H9 (cell line): ENCODE data around the gene RERE. TPM values are rescaled to one million over a fixed set of nuclear protein-coding genes. Genes with fewer than 3 reads are reported as not detected.
A peak's percentile ranks its signal among the peaks of the same experiment; 100 is the strongest.

Source experiments
- DNase-seq: peaks from one replicate; pipeline ENCODE4 v3.0.0-alpha.2; 2017
- H2AFZ ChIP-seq: one replicate; pipeline ENCODE4 v1.6.1; 2013; ENCODE audit warnings: mild to moderate bottlenecking, low read length, control low read depth, moderate library complexity
- H2AK5ac ChIP-seq: 2 replicates; pipeline ENCODE4 v1.6.1; 2013; ENCODE audit warnings: low read length, control low read depth, mixed read lengths; ENCODE audit not compliant: insufficient read length
- H2BK120ac ChIP-seq: one replicate; pipeline ENCODE4 v1.6.1; 2013; ENCODE audit warnings: low read depth, mild to moderate bottlenecking, low read length, control low read depth, inconsistent platforms; ENCODE audit not compliant: poor library complexity, severe bottlenecking
- H2BK12ac ChIP-seq: 2 replicates; pipeline ENCODE4 v1.6.1; 2013; ENCODE audit warnings: low read length, control low read depth, mixed read lengths, low read depth; ENCODE audit not compliant: insufficient read length
- H2BK15ac ChIP-seq: 2 replicates; pipeline ENCODE4 v1.6.1; 2013; ENCODE audit warnings: low read depth, low read length, control low read depth
- H2BK20ac ChIP-seq: one replicate; pipeline ENCODE4 v1.6.1; 2013; ENCODE audit warnings: low read depth, mild to moderate bottlenecking, low read length, control low read depth, inconsistent platforms; ENCODE audit not compliant: poor library complexity, severe bottlenecking
- H2BK5ac ChIP-seq: 2 replicates; pipeline ENCODE4 v1.6.1; 2013; ENCODE audit warnings: low read length, control low read depth, mixed read lengths; ENCODE audit not compliant: insufficient read length
- H3K14ac ChIP-seq: 2 replicates; pipeline ENCODE4 v1.6.1; 2013; ENCODE audit warnings: low read length, control low read depth; ENCODE audit not compliant: insufficient read depth
- H3K18ac ChIP-seq: 2 replicates; pipeline ENCODE4 v1.6.1; 2013; ENCODE audit warnings: low read depth, mild to moderate bottlenecking, mixed read lengths, low read length, control low read depth; ENCODE audit not compliant: insufficient read length
- H3K23ac ChIP-seq: 2 replicates; pipeline ENCODE4 v1.6.1; 2013; ENCODE audit warnings: low read length, control low read depth, mixed read lengths, low read depth; ENCODE audit not compliant: insufficient read length
- H3K23me2 ChIP-seq: 2 replicates; pipeline ENCODE4 v1.6.1; 2013; ENCODE audit warnings: low read depth, mild to moderate bottlenecking, mixed read lengths, low read length, control low read depth; ENCODE audit not compliant: insufficient read length, poor library complexity, severe bottlenecking
- H3K27ac ChIP-seq: 2 replicates; pipeline ENCODE4 v1.5.1; 2013; ENCODE audit warnings: low read length, control low read depth, mixed read lengths, low read depth; ENCODE audit not compliant: insufficient read length
- H3K27me3 ChIP-seq: 2 replicates; pipeline ENCODE4 v1.6.1; 2013; ENCODE audit warnings: low read length, control low read depth, inconsistent platforms; ENCODE audit not compliant: insufficient read depth
- H3K4ac ChIP-seq: 2 replicates; pipeline ENCODE4 v1.6.1; 2013; ENCODE audit warnings: low read depth, mild to moderate bottlenecking, control low read depth, inconsistent platforms, low read length, moderate library complexity
- H3K4me1 ChIP-seq: 2 replicates; pipeline ENCODE4 v1.6.1; 2013; ENCODE audit warnings: low read length, control low read depth, inconsistent platforms; ENCODE audit not compliant: insufficient read depth
- H3K4me2 ChIP-seq: 2 replicates; pipeline ENCODE4 v1.6.1; 2013; ENCODE audit warnings: low read length, control low read depth, mixed read lengths; ENCODE audit not compliant: insufficient read length, insufficient read depth
- H3K56ac ChIP-seq: 2 replicates; pipeline ENCODE4 v1.6.1; 2013; ENCODE audit warnings: low read depth, mild to moderate bottlenecking, mixed read lengths, low read length, control low read depth; ENCODE audit not compliant: insufficient read length
- H3K79me1 ChIP-seq: 2 replicates; pipeline ENCODE4 v1.6.1; 2013; ENCODE audit warnings: low read depth, mild to moderate bottlenecking, moderate library complexity, low read length, control low read depth, inconsistent platforms; ENCODE audit not compliant: insufficient read depth, poor library complexity, severe bottlenecking
- H3K79me2 ChIP-seq: 2 replicates; pipeline ENCODE4 v1.6.1; 2013; ENCODE audit warnings: low read length, control low read depth, inconsistent platforms; ENCODE audit not compliant: insufficient read depth
- H3K9ac ChIP-seq: 2 replicates; pipeline ENCODE4 v1.6.1; 2013; ENCODE audit warnings: low read length, control low read depth, mixed read lengths; ENCODE audit not compliant: insufficient read length; ENCODE audit errors: extremely low read depth
- H3K9me3 ChIP-seq: one replicate; pipeline ENCODE4 v1.6.1; 2013; ENCODE audit warnings: low read depth, low read length, inconsistent platforms; ENCODE audit not compliant: control insufficient read depth
- H3T11ph ChIP-seq: one replicate; pipeline ENCODE4 v1.6.1; 2013; ENCODE audit warnings: mild to moderate bottlenecking, low read length, control low read depth, inconsistent platforms
- H4K20me1 ChIP-seq: one replicate; pipeline ENCODE4 v1.6.1; 2013; ENCODE audit not compliant: control insufficient read depth, insufficient read length, insufficient read depth
- H4K5ac ChIP-seq: 2 replicates; pipeline ENCODE4 v1.6.1; 2013; ENCODE audit warnings: low read depth, mild to moderate bottlenecking, mixed read lengths, low read length, control low read depth; ENCODE audit not compliant: insufficient read length
- H4K8ac ChIP-seq: replicated peaks from 2 replicates; pipeline ENCODE4 v1.6.1; 2013; ENCODE audit warnings: low read length, control low read depth, mixed read lengths, low read depth; ENCODE audit not compliant: insufficient read length
- H4K91ac ChIP-seq: 2 replicates; pipeline ENCODE4 v1.6.1; 2013; ENCODE audit warnings: low read depth, mild to moderate bottlenecking, moderate library complexity, mixed read lengths, low read length, control low read depth; ENCODE audit not compliant: insufficient read length
- H3K27ac Mint-ChIP-seq, 3 experiments: 2 replicates in 2 of 3; 3 replicates in 1 of 3; pipeline ENCODE4 v1.8.0; 2020 to 2021; ENCODE audit warnings: mixed read lengths in 3 of 3, mild to moderate bottlenecking in 1 of 3, moderate library complexity in 1 of 3
- H3K27me3 Mint-ChIP-seq: 2 replicates; pipeline ENCODE4 v1.8.0; 2021; ENCODE audit warnings: low read depth, mild to moderate bottlenecking, moderate library complexity, mixed read lengths
- H3K36me3 Mint-ChIP-seq, 3 experiments: 2 replicates in 2 of 3; 3 replicates in 1 of 3; pipeline ENCODE4 v1.8.0; 2020 to 2021; ENCODE audit warnings: low read depth in 3 of 3, mixed read lengths in 3 of 3; ENCODE audit not compliant: insufficient read depth in 1 of 3
- H3K4me1 Mint-ChIP-seq, 2 experiments: 2 replicates each; pipeline ENCODE4 v1.8.0; 2020; ENCODE audit warnings: mixed read lengths in 2 of 2
- H3K4me3 Mint-ChIP-seq, 2 experiments: 2 replicates in 1 of 2; 3 replicates in 1 of 2; pipeline ENCODE4 v1.8.0; 2020 to 2021; ENCODE audit warnings: mild to moderate bottlenecking in 2 of 2, mixed read lengths in 2 of 2, moderate library complexity in 1 of 2
- H3K9me3 Mint-ChIP-seq, 2 experiments: 2 replicates in 1 of 2; 3 replicates in 1 of 2; pipeline ENCODE4 v1.8.0; 2020; ENCODE audit warnings: mild to moderate bottlenecking in 2 of 2, mixed read lengths in 2 of 2, moderate library complexity in 1 of 2
- CTCF ChIP-seq: fragments of 200-600 bp; sonication (generic); conservative IDR thresholded peaks from 3 replicates; pipeline ENCODE4 v1.8.0; 2021; ENCODE audit warnings: antibody characterized with exemption, mild to moderate bottlenecking
- WGBS: extraction: QIAGEN DNeasy Blood & Tissue Kit; methylation state at CpG from one replicate; pipeline ENCODE4 v1.1.7; 2013; ENCODE audit warnings: missing lambda C conversion rate, low lambda C conversion rate, mixed read lengths; ENCODE audit not compliant: insufficient read length; ENCODE audit errors: extremely low coverage; 5-methylcytosine and 5-hydroxymethylcytosine counted together
- total RNA-seq: library from RNA; stranded (reverse); gene quantifications from 2 replicates; pipeline ENCODE4 v1.2.1, GENCODE V29; 2021

The RERE gene
- total RNA-seq, 1 experiment from 2014 or later = 103 TPM

GRCh38 chr1:8823295-8823664 lies 5.8 kb upstream of the RERE start:
- Histone ChIP-seq H3K23me2 (no peaks in the 10 kb centered on the region), H2BK5ac (no peak overlapping the region), H3K79me2 (no peaks in the 10 kb centered on the region), H3T11ph (no peak overlapping the region), H4K91ac (no peak overlapping the region), H3K9ac (no peak overlapping the region), H3K18ac (no peak overlapping the region), H2BK12ac (no peak overlapping the region), H3K79me1 (no peaks in the 10 kb centered on the region), H3K27me3 (no peaks in the 10 kb centered on the region), H3K23ac (no peak overlapping the region), H3K4me2 (no peak overlapping the region), H3K56ac (no peak overlapping the region), H4K5ac (no peak overlapping the region), H3K4ac (no peak overlapping the region), H3K14ac (no peak overlapping the region), H2BK20ac (no peak overlapping the region), H3K4me1 (peaks cover 5% of the 10 kb centered on the region), H4K20me1 (no peaks in the 10 kb centered on the region), H2AFZ (no peak overlapping the region), H4K8ac (no peak overlapping the region), H3K9me3 (no peaks in the 10 kb centered on the region), H3K27ac (no peak overlapping the region), H2BK15ac (no peak overlapping the region), H2AK5ac (no peak overlapping the region), H2BK120ac (no peak overlapping the region)
- Mint-ChIP-seq H3K36me3 (no peaks in the 10 kb centered on the region), H3K4me1 (peaks cover 22 to 30% of the 10 kb centered on the region in 2 experiments), H3K27ac (peak overlapping the region in 1 of 3 experiments; percentile 63; a peak in 1 of 7 replicates), H3K27me3 (peaks cover 2% of the 10 kb centered on the region; the same call in 1 of the 2 replicates), H3K9me3 (no peaks in the 10 kb centered on the region; a peak in 1 of 5 replicates), H3K4me3 (no peak overlapping the region)
- TF ChIP-seq CTCF = no peak
- DNase-seq = no peak
- no CpG with 5 or more reads among the region's 6 CpGs for WGBS
